Measurements from ENCODE around the gene SLC7A1. TPM values are rescaled to one million over a fixed set of nuclear protein-coding genes. Genes with fewer than 3 reads are reported as not detected.

The SLC7A1 gene
- total and polyA plus RNA-seq, 7 donors = 0.79 to 14.7 (median 3.2) TPM

- WGBS, 3 donors = 75 to 87% (median 78%) methylated on average over 5 of the region's 5 CpGs
- no peaks in the 10 kb centered on the region for H3K9me3 ChIP-seq
- no peak for DNase-seq
- H3K4me3 ChIP-seq = no peak overlapping the region
- H3K27me3 ChIP-seq (ENCODE audit: insufficient read depth in 3 of 3, low read length in 2 of 3) = no peaks in the 10 kb centered on the region
- no peaks in the 10 kb centered on the region for H3K4me1 ChIP-seq
- no peak overlapping the region for H3K27ac ChIP-seq
- intact Hi-C loops (cut with DNase I) = no loop called here
- no peak for TF ChIP-seq CTCF (IDR thresholded peaks at IDR 0.05)
- ATAC-seq = no peak
- H3K36me3 ChIP-seq (ENCODE audit: insufficient read depth in 1 of 2, low read depth in 1 of 2) = no peaks in the 10 kb centered on the region
Observed at GRCh38 chr13:29540799-29541198, 54.7 kb downstream of the SLC7A1 start.

GRCh38 chr13:29540334-29540733, 55.2 kb downstream of the SLC7A1 start:
- WGBS, 3 donors = 95 to 99% (median 96%) methylated on average over 5 of the region's 5 CpGs
- TF ChIP-seq CTCF (IDR thresholded peaks at IDR 0.05) = no peak
- no peak for DNase-seq
- no peak overlapping the region for H3K4me3 ChIP-seq
- H3K27ac ChIP-seq = no peak overlapping the region
- no peak for ATAC-seq
- H3K9me3 ChIP-seq = no peaks in the 10 kb centered on the region
- H3K4me1 ChIP-seq = no peaks in the 10 kb centered on the region
- H3K36me3 ChIP-seq (ENCODE audit: insufficient read depth in 1 of 2, low read depth in 1 of 2) = no peaks in the 10 kb centered on the region
- H3K27me3 ChIP-seq (ENCODE audit: insufficient read depth in 3 of 3, low read length in 2 of 3) = no peaks in the 10 kb centered on the region
- intact Hi-C loops (cut with DNase I) = no loop called here

GRCh38 chr13:29539856-29540255, 55.6 kb downstream of the SLC7A1 start:
- WGBS, 3 donors = 92 to 94% (median 93%) methylated on average over 2 of the region's 2 CpGs
- Histone ChIP-seq H3K27me3 (ENCODE audit: insufficient read depth in 3 of 3, low read length in 2 of 3) (no peaks in the 10 kb centered on the region), H3K36me3 (ENCODE audit: insufficient read depth in 1 of 2, low read depth in 1 of 2) (no peaks in the 10 kb centered on the region), H3K27ac (no peak overlapping the region), H3K9me3 (no peaks in the 10 kb centered on the region), H3K4me1 (no peaks in the 10 kb centered on the region), H3K4me3 (no peak overlapping the region)
- DNase-seq = no peak
- no peak for ATAC-seq
- no peak for TF ChIP-seq CTCF (IDR thresholded peaks at IDR 0.05)
- intact Hi-C loops (cut with DNase I) = no loop called here

- no peak overlapping the region for H3K27ac ChIP-seq
- no peak for DNase-seq
- TF ChIP-seq CTCF (IDR thresholded peaks at IDR 0.05) = no peak
- ATAC-seq = peak in 1 of 4 donors; percentile 27
- no peaks in the 10 kb centered on the region for H3K36me3 ChIP-seq (ENCODE audit: insufficient read depth in 1 of 2, low read depth in 1 of 2)
- intact Hi-C loops (cut with DNase I) = no loop called here
- H3K27me3 ChIP-seq (ENCODE audit: insufficient read depth in 3 of 3, low read length in 2 of 3) = no peaks in the 10 kb centered on the region
- no peaks in the 10 kb centered on the region for H3K9me3 ChIP-seq
- WGBS, 3 donors = 36 to 51% (median 37%) methylated on average over 6 of the region's 6 CpGs
- no peak overlapping the region for H3K4me3 ChIP-seq
- H3K4me1 ChIP-seq = no peaks in the 10 kb centered on the region
Observed at GRCh38 chr13:29538652-29539040, 56.8 kb downstream of the SLC7A1 start.

Measured in psoas muscle (tissue), 8 donors.